ENCODE data around the gene EIF3J.
A peak's percentile ranks its signal among the peaks of the same experiment; 100 is the strongest.
"Not testable (repeated sequence)": the region's sequence is repeated elsewhere in the genome, so short reads cannot be mapped to it uniquely, and the experiment has no call there.

Gene EIF3J

GRCh38 chr15:44542596-44542995 lies 5.6 kb downstream of the EIF3J start:
- DNase-seq (ENCODE audit: low spot score) = no peak

GRCh38 chr15:44544745-44545144 lies 7.8 kb downstream of the EIF3J start:
- not testable (repeated sequence) for DNase-seq (ENCODE audit: low spot score)

- peak; percentile 45 for DNase-seq (ENCODE audit: low spot score)
Observed at GRCh38 chr15:44545913-44546802, 9.2 kb downstream of the EIF3J start.

- DNase-seq (ENCODE audit: low spot score) = not testable (repeated sequence)
Observed at GRCh38 chr15:44549152-44549551, 12.2 kb downstream of the EIF3J start.

GRCh38 chr15:44550256-44550655 lies 13.3 kb downstream of the EIF3J start:
- peak; percentile 24 for DNase-seq (ENCODE audit: low spot score)

- DNase-seq (ENCODE audit: low spot score) = no peak
Observed at GRCh38 chr15:44550734-44551133, 13.8 kb downstream of the EIF3J start.

- no peak for DNase-seq (ENCODE audit: low spot score)
Observed at GRCh38 chr15:44554934-44555723, 18.2 kb downstream of the EIF3J start.

GRCh38 chr15:44560926-44561325 lies 24.0 kb downstream of the EIF3J start:
- DNase-seq (ENCODE audit: low spot score) = not testable (repeated sequence)

GRCh38 chr15:44565387-44566154 lies 28.6 kb downstream of the EIF3J start:
- no peak for DNase-seq (ENCODE audit: low spot score)

GRCh38 chr15:44566155-44566540 lies 29.2 kb downstream of the EIF3J start:
- DNase-seq (ENCODE audit: low spot score) = no peak

GRCh38 chr15:44568338-44568737 lies 31.4 kb downstream of the EIF3J start:
- DNase-seq (ENCODE audit: low spot score) = no peak

- DNase-seq (ENCODE audit: low spot score) = no peak
Observed at GRCh38 chr15:44569316-44569715, 32.4 kb downstream of the EIF3J start.

GRCh38 chr15:44570361-44570760 lies 33.4 kb downstream of the EIF3J start:
- no peak for DNase-seq (ENCODE audit: low spot score)

GRCh38 chr15:44573386-44573785 lies 36.4 kb downstream of the EIF3J start:
- no peak for DNase-seq (ENCODE audit: low spot score)

GRCh38 chr15:44574734-44575133 lies 37.8 kb downstream of the EIF3J start:
- DNase-seq (ENCODE audit: low spot score) = no peak

GRCh38 chr15:44580105-44580504 lies 43.2 kb downstream of the EIF3J start:
- no peak for DNase-seq (ENCODE audit: low spot score)

GRCh38 chr15:44584162-44584749 lies 47.3 kb downstream of the EIF3J start:
- peak; percentile 25 for DNase-seq (ENCODE audit: low spot score)

- DNase-seq (ENCODE audit: low spot score) = no peak
Observed at GRCh38 chr15:44585633-44586032, 48.7 kb downstream of the EIF3J start.

- no peak for DNase-seq (ENCODE audit: low spot score)
Observed at GRCh38 chr15:44588541-44588940, 51.6 kb downstream of the EIF3J start.

- DNase-seq (ENCODE audit: low spot score) = no peak
Observed at GRCh38 chr15:44591326-44591725, 54.4 kb downstream of the EIF3J start.

GRCh38 chr15:44593042-44593736 lies 56.2 kb downstream of the EIF3J start:
- no peak for DNase-seq (ENCODE audit: low spot score)
